LHCN-M2 (cell line): ENCODE measurements around the gene NPIPB8. TPM values are rescaled to one million over a fixed set of nuclear protein-coding genes. Genes with fewer than 3 reads are reported as not detected.
A peak's percentile ranks its signal among the peaks of the same experiment; 100 is the strongest.
"Not testable (repeated sequence)": the region's sequence is repeated elsewhere in the genome, so short reads cannot be mapped to it uniquely, and the experiment has no call there.

ENCODE experiments used
- DNase-seq: peaks from one replicate; pipeline ENCODE4 v3.0.0-alpha.2; 2012; ENCODE audit warnings: low read depth
- total RNA-seq: library from RNA; depleted of rRNA; stranded (reverse); fragments of >200 nt; gene quantifications from 2 replicates; pipeline ENCODE4 v1.2.3, GENCODE V29; 2014; rRNA removed

NPIPB8 gene
- total RNA-seq, 1 experiment from 2014 or later, result 0.34 TPM

DNA sequence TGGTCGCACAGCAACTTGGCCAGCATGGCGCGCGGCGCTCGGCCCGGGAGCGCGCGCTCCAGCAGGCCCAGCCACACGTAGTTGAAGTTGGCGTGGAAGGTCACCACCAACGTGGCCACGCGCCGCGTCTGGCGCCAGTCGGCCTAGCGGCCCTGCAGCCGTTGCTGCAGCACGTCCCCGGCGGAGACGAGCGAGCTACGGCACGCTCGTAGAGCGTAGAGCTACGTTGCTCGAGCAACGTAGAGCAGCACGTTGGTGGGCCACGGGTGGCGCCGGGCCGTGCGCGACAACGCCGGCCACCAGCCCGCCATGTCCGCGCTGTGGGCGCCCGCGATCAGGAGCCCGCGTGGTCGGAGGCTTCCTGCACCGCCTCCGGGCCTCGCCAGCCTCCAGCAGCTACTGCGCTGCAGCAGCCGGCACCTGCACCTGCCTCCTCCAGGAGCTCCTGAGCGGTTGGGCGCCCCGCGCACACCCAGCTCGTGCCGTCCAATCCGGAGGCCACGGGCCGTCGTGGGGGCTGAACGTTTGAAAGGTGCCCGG is 14.6 kb upstream of the NPIPB8 start:
- no peak for DNase-seq

DNA sequence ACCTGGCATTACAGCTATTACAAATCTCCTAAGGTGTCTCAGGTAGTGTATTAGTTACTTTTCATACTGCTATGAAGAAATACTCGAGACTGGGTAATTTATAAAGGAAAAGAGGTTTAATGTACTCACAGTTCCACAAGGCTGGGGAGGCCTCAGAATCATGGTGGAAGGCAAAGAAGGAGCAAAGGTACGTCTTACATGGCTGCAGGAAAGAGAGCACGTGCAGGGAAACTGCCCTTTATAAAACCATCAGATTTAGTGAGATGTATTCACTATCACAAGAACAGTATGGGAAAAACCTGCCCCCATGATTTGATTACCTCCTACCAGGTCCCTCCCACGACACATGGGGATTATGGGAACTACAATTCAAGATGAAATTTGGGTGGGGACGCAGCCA is 7.0 kb upstream of the NPIPB8 start:
- DNase-seq, result not testable (repeated sequence)

- DNase-seq, result peak; percentile 48
Observed at GRCh38 chr16:28636093-28636823, 1.6 kb upstream of the NPIPB8 start.

- not testable (repeated sequence) for DNase-seq
Observed at GRCh38 chr16:28638359-28638758, 494 bp downstream of the NPIPB8 start.

GRCh38 chr16:28639959-28640358 is 2.1 kb downstream of the NPIPB8 start:
- DNase-seq, result not testable (repeated sequence)

GRCh38 chr16:28666264-28666663 is 28.4 kb downstream of the NPIPB8 start:
- not testable (repeated sequence) for DNase-seq

DNA sequence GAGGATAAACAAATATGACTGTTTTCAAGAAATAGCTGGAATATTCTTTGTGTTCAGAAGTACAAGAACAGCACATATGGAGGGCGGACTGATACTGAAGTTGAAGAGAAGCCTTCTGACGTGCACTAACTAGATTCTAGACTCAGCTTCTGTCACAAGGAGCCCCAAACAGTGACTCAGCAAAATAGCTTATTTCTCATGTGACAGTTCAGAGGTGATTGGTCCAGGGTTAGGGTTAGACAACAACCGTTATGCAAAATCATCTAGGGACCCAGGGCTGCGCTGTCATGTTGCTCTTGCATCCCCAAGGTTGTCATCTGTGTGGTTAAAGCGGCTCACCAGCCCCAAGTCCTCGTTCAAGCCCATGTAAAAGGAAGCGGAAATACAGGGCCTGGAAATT is 29.6 kb downstream of the NPIPB8 start:
- DNase-seq, result not testable (repeated sequence)

DNA sequence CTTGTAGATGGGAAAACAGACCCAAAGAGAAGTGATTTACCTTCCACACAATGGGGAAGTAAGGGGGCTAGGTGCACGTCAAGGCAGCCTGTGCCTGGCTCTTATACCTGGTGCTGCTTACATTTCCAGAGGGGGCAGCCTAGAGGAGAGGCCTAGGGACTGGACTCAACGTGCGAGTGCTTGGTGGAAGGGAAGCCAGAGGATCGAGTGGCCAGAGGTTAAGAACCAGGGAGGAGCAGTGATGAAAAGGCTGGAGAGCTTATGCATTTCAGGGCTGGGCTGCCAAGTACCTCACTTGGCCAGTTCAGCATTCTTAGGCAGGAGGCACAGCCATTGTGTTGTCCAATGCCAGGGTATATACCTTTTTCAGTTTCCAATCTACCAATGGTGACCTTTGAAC is 30.3 kb downstream of the NPIPB8 start:
- not testable (repeated sequence) for DNase-seq

GRCh38 chr16:28688327-28688952 is 50.6 kb downstream of the NPIPB8 start:
- not testable (repeated sequence) for DNase-seq

GRCh38 chr16:28689425-28689824 is 51.6 kb downstream of the NPIPB8 start:
- not testable (repeated sequence) for DNase-seq

DNA sequence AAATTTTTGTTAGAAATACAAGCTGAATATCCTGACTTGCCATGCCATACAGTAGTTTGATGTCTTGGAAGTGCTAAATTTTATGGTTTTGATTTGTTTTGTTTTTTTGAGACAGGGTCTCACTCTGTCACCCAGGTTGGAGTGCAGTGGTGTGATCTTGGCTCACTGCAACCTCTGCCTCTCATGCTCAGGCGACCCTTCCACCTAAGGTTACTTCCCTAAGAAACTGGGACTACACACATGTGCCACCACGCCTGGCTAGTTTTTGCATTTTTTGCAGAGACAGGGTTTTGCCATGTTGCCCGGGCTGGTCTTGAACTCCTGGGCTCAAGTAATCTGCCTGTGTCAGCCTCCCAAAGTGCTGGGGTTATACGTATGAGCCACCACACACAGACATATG is 53.9 kb downstream of the NPIPB8 start:
- DNase-seq, result not testable (repeated sequence)

GRCh38 chr16:28693257-28693950 is 55.5 kb downstream of the NPIPB8 start:
- not testable (repeated sequence) for DNase-seq

GRCh38 chr16:28699792-28700191 is 61.9 kb downstream of the NPIPB8 start:
- DNase-seq, result not testable (repeated sequence)

DNA sequence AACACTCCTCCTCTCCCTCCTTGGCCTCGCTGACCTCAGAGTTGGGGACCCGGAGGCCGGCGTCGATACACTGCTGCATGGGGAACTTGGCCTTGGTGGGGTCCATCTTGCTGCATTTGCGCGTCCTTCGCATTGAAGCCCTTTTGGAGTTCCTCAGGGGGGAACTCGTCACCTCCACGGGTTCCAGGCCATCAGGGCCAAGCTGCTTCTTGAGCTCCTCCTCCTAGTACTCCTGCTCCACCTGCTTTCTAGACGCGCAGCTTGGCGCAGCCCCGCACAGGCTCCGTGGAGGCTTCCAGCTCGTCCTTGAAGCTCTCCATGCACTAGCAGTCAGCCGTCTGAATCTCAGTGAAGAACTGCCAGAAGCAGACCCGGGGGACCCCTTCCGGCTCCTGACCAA is 62.5 kb downstream of the NPIPB8 start:
- DNase-seq, result not testable (repeated sequence)

- not testable (repeated sequence) for DNase-seq
Observed at GRCh38 chr16:28701384-28701783, 63.5 kb downstream of the NPIPB8 start.

- DNase-seq, result not testable (repeated sequence)
Observed at GRCh38 chr16:28704246-28704645, 66.4 kb downstream of the NPIPB8 start.

Other genes starting within 250 kb of the NPIPB8 start
- gene EIF3CL, start 234.2 kb upstream of the NPIPB8 start, total RNA-seq, result 40.0 and 56.9 TPM in 2 replicates
- gene NPIPB7, start 165.7 kb upstream of the NPIPB8 start, total RNA-seq, result not detected in 2 replicates
- 9.5 and 25.7 TPM in 2 replicates for gene CLN3, start 146.0 kb upstream of the NPIPB8 start, total RNA-seq
- gene APOBR, start 143.4 kb upstream of the NPIPB8 start, total RNA-seq, result not detected in 2 replicates
- not detected in 2 replicates for gene IL27, start 131.2 kb upstream of the NPIPB8 start, total RNA-seq
- gene NUPR1, start 99.1 kb upstream of the NPIPB8 start, total RNA-seq, result 1.9 and 6.4 TPM in 2 replicates
- gene SGF29, start 84.1 kb upstream of the NPIPB8 start, total RNA-seq, result 14.9 and 15.6 TPM in 2 replicates
- gene SULT1A2, start 41.0 kb upstream of the NPIPB8 start, total RNA-seq, result not detected in 2 replicates
- 3.3 and 7.1 TPM in 2 replicates for gene SULT1A1, start 28.0 kb upstream of the NPIPB8 start, total RNA-seq
- 108 and 119 TPM in 2 replicates for gene EIF3C, start 73.4 kb downstream of the NPIPB8 start, total RNA-seq
- 0.46 TPM in 1 of 2 replicates, not detected in the other for gene NPIPB9, start 113.7 kb downstream of the NPIPB8 start, total RNA-seq
- 41.7 and 54.5 TPM in 2 replicates for gene ATXN2L, start 184.9 kb downstream of the NPIPB8 start, total RNA-seq
- 147 and 166 TPM in 2 replicates for gene TUFM, start 208.3 kb downstream of the NPIPB8 start, total RNA-seq
- gene SH2B1, start 225.8 kb downstream of the NPIPB8 start, total RNA-seq, result 28.4 and 29.3 TPM in 2 replicates
- gene ATP2A1, start 240.4 kb downstream of the NPIPB8 start, total RNA-seq, result 0.92 and 0.96 TPM in 2 replicates